Right cardiac atrium (tissue), 5 donors: Measurements from ENCODE around the gene ZIC5. TPM values are rescaled to one million over a fixed set of nuclear protein-coding genes. Genes with fewer than 3 reads are reported as not detected.

Experiments
- ATAC-seq, 2 donors: fragments of 200-7000 bp; cut with Tn5 transposase; one replicate each; pipeline versions ENCODE4 v1.8.0 to v1.9.1; 2020; ENCODE audit warnings: moderate library complexity in 2 of 2, mild to moderate bottlenecking in 1 of 2
- DNase-seq, 3 donors: peaks; one replicate each; pipeline ENCODE4 v3.0.0-alpha.2; 2020
- H3K27ac ChIP-seq: one replicate; pipeline ENCODE4 v1.5.1; 2013; ENCODE audit warnings: mild to moderate bottlenecking, low read length, control low read depth, moderate library complexity
- H3K27me3 ChIP-seq: one replicate; pipeline ENCODE4 v1.6.1; 2013; ENCODE audit not compliant: control insufficient read depth, insufficient read depth
- H3K4me1 ChIP-seq: one replicate; pipeline ENCODE4 v1.6.1; 2013; ENCODE audit warnings: low read length; ENCODE audit not compliant: control insufficient read depth, insufficient read depth
- H3K4me3 ChIP-seq: one replicate; pipeline ENCODE4 v1.5.1; 2013; ENCODE audit warnings: low read length, control low read depth
- H3K9me3 ChIP-seq: one replicate; pipeline ENCODE4 v1.6.1; 2013; ENCODE audit warnings: low read length; ENCODE audit not compliant: control insufficient read depth
- WGBS: extraction: QIAGEN DNeasy Blood & Tissue Kit; methylation state at CpG from one replicate; pipeline ENCODE4 v1.1.7; 2013; 5-methylcytosine and 5-hydroxymethylcytosine counted together
- intact Hi-C, 4 donors: fragments of 100-400 bp; cut with DNase I; formaldehyde crosslinking; loops; one replicate each; pipeline versions ENCODE4 v1.11.0 to v1.14.0; 2022 to 2023
- long read RNA-seq, 4 donors: library from polyadenylated mRNA; unstranded; transcript quantifications; one replicate each; pipeline ENCODE4 v2.0.0, GENCODE V29; 2020 to 2021
- polyA plus RNA-seq: library from polyadenylated mRNA; stranded (reverse); fragments of 200-250 nt; gene quantifications from one replicate; pipeline ENCODE4 v1.2.3, GENCODE V29; 2013
- total RNA-seq, 4 donors: library from RNA; stranded (reverse); fragmentation: NEBNext Ultra II Directional; extraction: Animal tissue kit (Norgen Biotek cat#: 25700); gene quantifications; one replicate each; pipeline ENCODE4 v1.2.1, GENCODE V29; 2021
- donor health status: healthy with polysubstance abuse.
- donor health status: DM: no; HTN: yes; CAD: no.
- donor health status: DM: no; HTN: no; CAD: no.
- donor health status: DM: no; HTN: yes; CAD: no; lungs with severe emphysema.
- donor health status: DM: yes; HTN: yes; CAD: no.

Gene ZIC5
- total RNA-seq (not detected), polyA plus RNA-seq (not detected)
- long read RNA-seq, donor 1, result 0 reads
- long read RNA-seq, donor 2, result 0 reads
- long read RNA-seq, donor 3, result 0 reads
- long read RNA-seq, donor 4, result 0 reads

DNA sequence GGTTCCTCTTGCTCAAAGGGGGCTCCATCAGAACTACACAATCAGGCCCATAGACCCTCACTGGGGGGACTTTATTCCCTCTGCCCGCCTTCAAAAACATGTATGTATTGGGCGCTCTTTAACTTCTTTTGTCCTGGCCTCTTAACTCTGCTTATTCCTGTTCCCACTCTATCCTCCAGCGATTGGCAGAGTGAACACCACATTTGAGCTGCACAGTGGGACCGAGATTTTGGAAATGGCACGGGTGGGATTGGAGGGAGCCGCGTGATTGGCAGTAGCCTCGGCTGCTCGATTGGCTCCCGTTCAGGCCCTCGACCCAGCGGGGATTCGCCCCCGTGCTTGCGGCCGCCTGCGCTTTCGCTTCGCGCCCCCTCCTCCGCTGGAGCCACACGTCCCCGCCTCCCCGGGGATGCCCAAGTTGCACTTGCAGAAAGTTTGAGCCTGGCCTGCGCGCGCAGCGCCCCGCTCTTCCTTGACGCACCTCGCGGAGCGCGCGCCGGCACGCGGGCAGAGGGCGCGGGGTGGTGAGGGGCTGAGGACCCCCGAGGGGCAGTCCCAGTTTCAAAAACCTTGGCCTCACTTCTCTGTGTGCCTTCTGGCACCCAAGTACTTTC, at the start of gene ZIC5:
Gene ZIC5 (minus strand): TSS at position 192 of the 614 bp plus-strand sequence. CDS start 164 bp downstream, at position 28.
- Histone ChIP-seq H3K4me1 (peaks cover 6% of the 10 kb centered on the region), H3K27ac (no peak within 1 kb of the TSS), H3K27me3 (no peaks in the 10 kb centered on the region), H3K9me3 (no peaks in the 10 kb centered on the region), H3K4me3 (peak within 1 kb of the TSS; percentile 65)
- ATAC-seq (no peak), DNase-seq (no peak)
- intact Hi-C loops, result no loop called here
- 4% methylated on average over 41 of the region's 41 CpGs for WGBS

DNA sequence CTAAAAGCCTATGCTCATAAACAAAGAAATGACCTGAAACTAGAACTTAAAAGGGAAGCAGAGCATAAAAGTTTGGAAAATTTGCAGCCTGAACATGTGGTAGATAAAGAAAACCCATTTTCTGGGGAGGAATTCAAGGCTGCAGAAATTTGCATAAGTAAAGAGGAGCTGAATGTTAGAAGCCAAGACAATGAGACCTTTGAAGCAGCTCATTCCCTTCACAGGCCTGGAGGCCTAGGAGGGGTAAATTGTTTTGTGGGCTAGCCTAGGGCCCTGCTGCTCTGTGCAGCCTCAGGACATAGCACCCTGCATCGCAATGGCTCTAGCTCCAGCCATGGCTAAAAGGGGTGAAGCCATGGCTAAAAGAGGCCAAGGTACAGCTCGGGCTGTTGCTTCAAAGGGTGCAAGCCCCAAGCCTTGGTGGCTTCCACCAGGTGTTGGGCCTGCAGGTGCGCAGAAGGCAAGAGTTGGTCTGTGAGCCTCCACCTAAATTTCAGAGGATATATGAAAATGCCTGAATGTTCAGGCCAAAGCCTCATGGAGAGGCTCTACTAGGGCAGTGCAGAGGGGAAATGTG, 48.3 kb upstream of the ZIC5 start:
- H3K4me1 ChIP-seq, result no peaks in the 10 kb centered on the region
- DNase-seq (no peak), ATAC-seq (no peak)
- no peaks in the 10 kb centered on the region for H3K9me3 ChIP-seq
- H3K27me3 ChIP-seq, result no peaks in the 10 kb centered on the region
- WGBS, result 93% methylated on average over 3 of the region's 3 CpGs
- intact Hi-C loops, result no loop called here
- no peak overlapping the region for H3K27ac ChIP-seq
- no peak overlapping the region for H3K4me3 ChIP-seq

DNA sequence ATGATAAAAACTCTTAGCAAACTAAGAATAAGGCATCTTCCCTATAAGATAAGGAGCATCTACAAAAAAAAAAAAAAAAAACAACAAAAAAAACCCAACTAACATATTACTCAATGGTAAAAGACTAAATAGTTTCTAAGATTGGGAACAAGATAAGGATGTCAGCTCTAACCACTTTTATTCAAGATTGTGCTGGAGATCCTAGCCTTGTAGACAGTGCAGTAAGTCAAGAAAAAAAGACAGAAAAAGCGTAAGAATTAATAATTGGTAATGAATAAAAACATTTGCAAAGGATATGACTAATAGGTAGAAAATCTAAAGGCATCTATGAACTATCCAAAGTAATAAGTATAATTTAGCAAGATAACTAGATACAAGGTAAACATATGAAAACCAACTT, 43.1 kb upstream of the ZIC5 start:
- H3K4me3 ChIP-seq, result no peak overlapping the region
- intact Hi-C loops, result no loop called here
- H3K27me3 ChIP-seq, result no peaks in the 10 kb centered on the region
- H3K4me1 ChIP-seq, result no peaks in the 10 kb centered on the region
- ATAC-seq, result no peak
- H3K27ac ChIP-seq, result no peak overlapping the region
- DNase-seq, result no peak
- 93% methylated on average over 1 of the region's 1 CpG for WGBS
- no peaks in the 10 kb centered on the region for H3K9me3 ChIP-seq

DNA sequence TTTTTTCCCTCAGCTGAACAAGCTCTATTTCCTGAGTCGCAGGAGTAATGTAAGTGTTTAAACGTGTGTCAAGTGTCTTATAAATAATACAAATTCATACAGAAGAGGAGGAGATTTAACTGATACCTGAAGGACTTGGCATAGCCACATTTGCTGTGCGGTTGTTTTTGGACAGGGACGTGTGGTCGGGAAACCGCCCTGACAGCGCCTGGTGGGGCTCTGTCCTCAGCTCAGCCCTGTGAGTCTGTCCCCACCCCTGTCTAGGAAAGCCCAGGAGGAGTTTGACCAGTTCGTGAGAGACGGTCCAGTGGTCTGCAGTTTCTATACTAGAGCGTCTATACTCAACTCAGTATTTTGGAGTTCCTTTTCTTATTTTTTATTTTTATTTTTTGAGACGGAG, 26.7 kb upstream of the ZIC5 start:
- H3K27ac ChIP-seq, result no peak overlapping the region
- H3K9me3 ChIP-seq, result no peaks in the 10 kb centered on the region
- intact Hi-C loops, result no loop called here
- H3K4me3 ChIP-seq, result no peak overlapping the region
- peaks cover 9% of the 10 kb centered on the region for H3K27me3 ChIP-seq
- 90% methylated on average over 11 of the region's 11 CpGs for WGBS
- ATAC-seq, result no peak
- H3K4me1 ChIP-seq, result no peaks in the 10 kb centered on the region
- no peak for DNase-seq

DNA sequence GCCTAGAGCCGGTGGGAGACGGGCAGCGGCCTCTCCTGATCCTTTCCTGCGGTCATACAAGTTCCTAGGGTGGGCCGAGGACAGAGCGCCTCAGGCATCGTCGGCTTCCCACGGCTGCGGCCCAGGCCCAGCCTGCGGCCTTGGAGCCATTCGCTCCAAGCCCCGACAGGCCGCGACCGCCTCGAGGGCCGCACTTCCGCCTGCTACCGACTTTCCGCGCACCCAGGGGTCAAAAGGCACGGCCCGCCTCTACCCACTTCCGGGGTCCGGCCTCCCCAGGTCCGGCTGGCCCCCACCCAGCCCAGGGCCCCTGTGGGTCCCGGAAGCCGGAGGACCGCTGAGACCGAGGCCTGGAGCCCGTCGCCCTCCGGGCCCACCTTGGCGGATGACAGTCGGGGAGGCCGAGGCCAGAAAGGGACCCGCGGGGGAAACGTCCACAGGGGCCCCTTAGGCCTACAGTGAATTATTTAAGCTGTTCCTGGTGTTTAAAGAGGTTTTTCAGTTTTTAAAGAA, 26.2 kb upstream of the ZIC5 start:
- Histone ChIP-seq H3K27me3 (peaks cover 12% of the 10 kb centered on the region), H3K27ac (no peak overlapping the region), H3K4me1 (no peaks in the 10 kb centered on the region), H3K4me3 (no peak overlapping the region), H3K9me3 (no peaks in the 10 kb centered on the region)
- DNase-seq, result peak in 1 of 3 donors; percentile 52
- WGBS, result 37% methylated on average over 40 of the region's 40 CpGs
- intact Hi-C loops, result no loop called here
- peak; percentile 28 to 36 for ATAC-seq

DNA sequence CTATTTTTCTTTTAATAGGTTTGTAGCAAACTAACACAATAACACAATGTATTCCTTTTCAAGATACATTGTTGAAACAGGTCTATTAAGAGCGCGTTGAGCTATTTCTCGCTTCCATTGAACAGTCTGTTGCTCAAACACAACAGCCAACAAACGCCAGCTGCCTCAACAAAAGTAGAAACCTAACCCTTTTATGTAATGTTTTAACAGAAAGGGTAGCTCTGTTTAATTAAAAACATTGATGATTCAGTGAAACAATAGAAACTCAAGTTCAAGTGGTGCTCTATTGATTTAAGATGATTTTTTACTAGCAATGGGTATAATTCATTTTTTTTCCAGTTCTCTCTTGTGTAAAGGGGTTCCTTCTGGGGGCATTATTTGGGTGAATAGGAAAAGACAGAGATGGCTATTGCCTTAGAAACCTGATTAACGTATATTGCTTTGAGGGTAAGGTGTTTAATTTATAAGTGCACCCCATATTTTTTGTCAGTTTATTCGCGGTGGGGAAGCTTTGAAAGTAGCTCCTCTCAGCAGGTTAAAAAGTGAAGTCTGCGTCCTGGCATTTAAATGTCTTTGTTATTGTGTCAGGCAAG, 24.9 kb upstream of the ZIC5 start:
- WGBS, result 18% methylated on average over 8 of the region's 8 CpGs
- H3K27ac ChIP-seq, result no peak overlapping the region
- H3K4me3 ChIP-seq, result no peak overlapping the region
- H3K27me3 ChIP-seq, result peaks cover 12% of the 10 kb centered on the region
- no peaks in the 10 kb centered on the region for H3K4me1 ChIP-seq
- ATAC-seq, result no peak
- intact Hi-C loops, result no loop called here
- no peak for DNase-seq
- no peaks in the 10 kb centered on the region for H3K9me3 ChIP-seq

DNA sequence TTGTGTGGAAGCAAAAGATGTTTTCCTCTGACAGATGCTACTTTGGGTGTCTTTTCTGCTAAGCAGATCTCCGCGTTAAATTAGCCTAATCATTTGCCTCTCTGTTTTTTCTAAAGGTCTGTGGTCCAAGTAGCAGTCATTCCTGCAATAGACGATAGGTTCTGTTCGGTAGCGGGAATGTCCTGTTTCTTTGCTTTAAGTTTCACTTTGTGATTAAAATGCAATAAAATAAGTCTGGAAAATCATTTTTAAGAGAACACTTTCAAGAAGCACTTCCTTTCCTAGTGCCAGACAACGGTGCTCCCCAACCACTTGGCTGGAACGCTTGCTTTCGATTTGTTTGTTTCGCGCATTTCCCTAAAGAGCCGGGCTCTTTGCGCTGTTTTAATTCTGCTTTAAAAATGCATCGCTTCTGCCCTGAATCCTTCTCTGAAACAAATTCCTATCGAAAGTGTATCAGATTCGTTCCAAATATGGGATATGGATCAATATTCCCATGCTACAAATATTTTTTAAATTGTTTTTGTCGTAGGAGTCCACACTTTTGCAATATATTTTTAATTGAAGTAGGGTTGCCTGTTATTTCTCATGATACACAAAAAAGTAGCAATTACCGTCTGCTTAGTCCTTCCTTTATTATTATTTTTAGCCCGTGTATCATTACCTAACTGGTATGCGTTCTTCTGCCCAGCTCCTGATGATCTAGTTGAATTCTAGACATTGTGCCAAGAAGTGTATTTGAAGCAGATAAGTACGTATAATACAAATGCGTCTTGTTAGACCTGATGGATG, 24.2 kb upstream of the ZIC5 start:
- no peaks in the 10 kb centered on the region for H3K4me1 ChIP-seq
- H3K27ac ChIP-seq, result no peak overlapping the region
- 8% methylated on average over 21 of the region's 21 CpGs for WGBS
- H3K27me3 ChIP-seq, result peaks cover 12% of the 10 kb centered on the region
- H3K4me3 ChIP-seq, result peak overlapping the region; percentile 22
- H3K9me3 ChIP-seq, result no peaks in the 10 kb centered on the region
- DNase-seq, result no peak
- intact Hi-C loops, result no loop called here
- ATAC-seq, result no peak

DNA sequence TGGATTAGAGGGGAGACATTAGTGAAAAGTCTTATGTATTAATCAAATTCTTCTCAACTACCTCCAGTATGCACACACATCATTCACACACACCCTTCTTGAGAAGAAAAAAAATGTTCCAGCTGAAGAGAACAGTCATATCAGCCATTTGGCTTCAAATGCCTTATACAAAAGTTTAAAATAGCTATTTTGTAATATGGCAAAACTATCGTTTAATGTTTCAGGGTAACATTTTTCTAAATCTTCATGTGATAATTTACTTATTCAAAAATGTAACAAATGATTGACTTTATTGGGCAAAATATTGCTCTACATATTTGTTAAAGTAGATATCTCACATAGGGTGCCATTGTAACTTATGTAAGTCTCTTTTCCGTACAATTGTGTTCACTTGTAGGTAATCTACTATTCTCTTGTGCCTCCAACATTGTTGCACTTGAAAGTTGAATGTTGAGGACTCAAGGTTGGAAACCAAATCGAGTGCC, 23.6 kb upstream of the ZIC5 start:
- H3K9me3 ChIP-seq, result no peaks in the 10 kb centered on the region
- no peak overlapping the region for H3K27ac ChIP-seq
- H3K27me3 ChIP-seq, result peaks cover 12% of the 10 kb centered on the region
- ATAC-seq (no peak), DNase-seq (no peak)
- H3K4me3 ChIP-seq, result no peak overlapping the region
- intact Hi-C loops, result no loop called here
- WGBS, result 20% methylated on average over 3 of the region's 3 CpGs
- H3K4me1 ChIP-seq, result no peaks in the 10 kb centered on the region

DNA sequence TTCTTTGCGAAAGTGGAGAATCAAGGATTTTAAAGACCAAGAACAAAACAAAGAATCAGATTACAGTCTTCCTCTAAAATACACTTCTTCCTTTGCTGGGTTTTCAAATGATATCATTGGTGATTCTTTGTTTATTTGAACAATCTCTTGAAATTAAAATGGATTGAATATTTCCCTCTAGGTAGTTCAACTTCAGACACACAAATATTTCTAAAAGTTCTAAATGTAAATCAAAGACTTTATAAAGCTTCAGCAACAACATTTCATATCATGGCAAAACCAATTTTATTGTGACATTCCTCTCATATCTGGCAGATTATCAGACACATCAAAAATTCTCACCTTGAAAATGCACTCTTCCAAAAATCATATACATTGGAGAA, 23.1 kb upstream of the ZIC5 start:
- ATAC-seq, result no peak
- 18% methylated on average over 1 of the region's 1 CpG for WGBS
- Histone ChIP-seq H3K27ac (no peak overlapping the region), H3K4me3 (no peak overlapping the region), H3K27me3 (peaks cover 12% of the 10 kb centered on the region), H3K9me3 (no peaks in the 10 kb centered on the region), H3K4me1 (no peaks in the 10 kb centered on the region)
- DNase-seq, result no peak
- intact Hi-C loops, result no loop called here

DNA sequence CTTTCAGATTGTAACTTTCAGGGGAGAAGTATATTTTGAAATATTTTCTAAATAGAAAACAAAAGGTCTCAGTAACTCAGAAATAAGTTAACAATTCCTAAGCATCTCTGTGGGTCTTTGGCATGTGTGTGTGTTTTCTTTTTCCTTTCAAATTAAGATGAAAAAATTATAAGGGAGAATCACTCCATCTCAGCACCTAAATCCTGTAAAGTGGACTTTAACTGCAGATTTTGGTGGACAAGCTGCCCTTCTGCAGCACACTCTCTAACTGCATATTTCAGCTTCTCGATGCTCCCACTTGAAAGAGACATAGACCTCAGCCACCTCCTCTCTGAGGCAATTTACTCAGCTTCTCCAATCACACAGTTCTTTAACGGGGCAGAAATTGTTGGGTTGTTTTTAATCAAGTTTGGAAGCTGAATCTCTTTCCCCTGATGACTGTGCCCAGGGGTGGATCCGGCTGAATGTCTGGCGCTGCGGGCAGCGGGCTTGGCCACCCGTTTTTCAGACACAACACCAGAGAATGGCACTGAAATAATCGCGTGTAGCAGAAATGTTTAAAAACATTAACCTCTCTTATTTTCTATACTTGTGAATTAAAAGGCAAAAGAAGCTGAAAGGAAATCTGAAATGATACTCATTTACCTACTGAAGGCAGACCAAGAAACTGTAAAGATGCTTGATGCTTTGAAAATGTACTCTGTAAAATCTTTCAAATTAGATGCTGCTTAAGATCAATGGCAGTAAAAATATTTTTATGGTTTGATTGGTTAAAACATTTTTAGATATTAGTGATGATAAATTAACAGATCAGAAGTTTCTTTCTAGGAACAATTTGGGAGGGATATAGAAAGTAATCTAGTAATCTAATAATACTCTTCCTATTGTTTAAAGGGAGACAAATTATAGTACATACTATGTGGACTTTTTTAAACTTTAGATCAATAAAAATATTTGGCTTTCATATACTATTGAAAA, 22.4 kb upstream of the ZIC5 start:
- DNase-seq, result no peak
- no peak overlapping the region for H3K4me3 ChIP-seq
- no peak overlapping the region for H3K27ac ChIP-seq
- peaks cover 12% of the 10 kb centered on the region for H3K27me3 ChIP-seq
- intact Hi-C loops, result no loop called here
- H3K4me1 ChIP-seq, result no peaks in the 10 kb centered on the region
- ATAC-seq, result no peak
- H3K9me3 ChIP-seq, result no peaks in the 10 kb centered on the region
- 11% methylated on average over 9 of the region's 9 CpGs for WGBS
